Urinary bladder (tissue), 4 donors: ENCODE data around the gene INF2. TPM values are rescaled to one million over a fixed set of nuclear protein-coding genes. Genes with fewer than 3 reads are reported as not detected.

Experiments
- DNase-seq: peaks from one replicate; pipeline ENCODE4 v3.0.0-alpha.2; 2015; ENCODE audit errors: extremely low spot score
- H3K27ac ChIP-seq: one replicate; pipeline ENCODE4 v1.5.1; 2013; ENCODE audit warnings: low read depth, mild to moderate bottlenecking, moderate library complexity
- H3K36me3 ChIP-seq: one replicate; pipeline ENCODE4 v1.6.1; 2013; ENCODE audit warnings: mild to moderate bottlenecking, moderate library complexity; ENCODE audit not compliant: insufficient read depth
- H3K4me1 ChIP-seq: one replicate; pipeline ENCODE4 v1.6.1; 2013; ENCODE audit warnings: mild to moderate bottlenecking, moderate library complexity; ENCODE audit not compliant: insufficient read depth
- H3K4me3 ChIP-seq: one replicate; pipeline ENCODE4 v1.5.1; 2013; ENCODE audit warnings: low read depth, low read length
- WGBS: extraction: QIAGEN DNeasy Blood & Tissue Kit; methylation state at CpG from one replicate; pipeline ENCODE4 v1.1.7; 2013; 5-methylcytosine and 5-hydroxymethylcytosine counted together
- polyA plus RNA-seq: library from polyadenylated mRNA; stranded (reverse); fragments of 200-250 nt; gene quantifications from one replicate; pipeline ENCODE4 v1.2.3, GENCODE V29; 2013
- total RNA-seq: library from RNA; depleted of rRNA; stranded (reverse); fragments of >200 nt; gene quantifications from one replicate; pipeline ENCODE4 v1.2.3, GENCODE V29; 2014
- donor health status: healthy with polysubstance abuse.
- donor health status: healthy.

Gene INF2
- total and polyA plus RNA-seq, 2 donors = 20.6 to 54.2 TPM

GRCh38 chr14:104702106-104702505 is 12.7 kb downstream of the INF2 start:
- H3K36me3 ChIP-seq = peaks cover 3% of the 10 kb centered on the region
- no peaks in the 10 kb centered on the region for H3K4me1 ChIP-seq
- no peak overlapping the region for H3K4me3 ChIP-seq
- WGBS = 85% methylated on average over 12 of the region's 12 CpGs
- no peak for DNase-seq
- no peak overlapping the region for H3K27ac ChIP-seq

- peaks cover 3% of the 10 kb centered on the region for H3K36me3 ChIP-seq
- H3K4me1 ChIP-seq = no peaks in the 10 kb centered on the region
- DNase-seq = no peak
- H3K4me3 ChIP-seq = no peak overlapping the region
- H3K27ac ChIP-seq = no peak overlapping the region
- 76% methylated on average over 4 of the region's 4 CpGs for WGBS
Observed at GRCh38 chr14:104702673-104703072, 13.3 kb downstream of the INF2 start.

GRCh38 chr14:104703269-104703668 is 13.9 kb downstream of the INF2 start:
- peaks cover 3% of the 10 kb centered on the region for H3K36me3 ChIP-seq

GRCh38 chr14:104704252-104704651 is 14.8 kb downstream of the INF2 start:
- Histone ChIP-seq H3K36me3 (peaks cover 3% of the 10 kb centered on the region), H3K27ac (no peak overlapping the region), H3K4me1 (no peaks in the 10 kb centered on the region), H3K4me3 (no peak overlapping the region)
- 96% methylated on average over 22 of the region's 22 CpGs for WGBS
- no peak for DNase-seq

More at GRCh38 chr14:104703269-104703668, 13.9 kb downstream of the INF2 start:
- H3K4me3 ChIP-seq = no peak overlapping the region
- 95% methylated on average over 28 of the region's 28 CpGs for WGBS
- no peak overlapping the region for H3K27ac ChIP-seq
- H3K4me1 ChIP-seq = no peaks in the 10 kb centered on the region
- no peak for DNase-seq

- no peak for DNase-seq
- 92% methylated on average over 21 of the region's 21 CpGs for WGBS
Observed at GRCh38 chr14:104705340-104706047, 16.1 kb downstream of the INF2 start.

GRCh38 chr14:104706733-104707607 is 17.6 kb downstream of the INF2 start:
- 54% methylated on average over 28 of the region's 28 CpGs for WGBS
- DNase-seq = no peak
- Histone ChIP-seq H3K4me1 (no peaks in the 10 kb centered on the region), H3K27ac (no peak overlapping the region), H3K4me3 (no peak overlapping the region), H3K36me3 (peaks cover 3% of the 10 kb centered on the region)

More at GRCh38 chr14:104705340-104706047, 16.1 kb downstream of the INF2 start:
- Histone ChIP-seq H3K27ac (no peak overlapping the region), H3K4me3 (no peak overlapping the region), H3K4me1 (no peaks in the 10 kb centered on the region), H3K36me3 (peaks cover 3% of the 10 kb centered on the region)

GRCh38 chr14:104707608-104708595 is 18.5 kb downstream of the INF2 start:
- H3K4me1 ChIP-seq = no peaks in the 10 kb centered on the region
- WGBS = 56% methylated on average over 34 of the region's 34 CpGs
- H3K4me3 ChIP-seq = no peak overlapping the region
- H3K27ac ChIP-seq = no peak overlapping the region
- peaks cover 3% of the 10 kb centered on the region for H3K36me3 ChIP-seq
- no peak for DNase-seq

GRCh38 chr14:104708606-104709268 is 19.3 kb downstream of the INF2 start:
- 45% methylated on average over 20 of the region's 20 CpGs for WGBS
- Histone ChIP-seq H3K36me3 (no peaks in the 10 kb centered on the region), H3K4me3 (no peak overlapping the region), H3K27ac (no peak overlapping the region), H3K4me1 (no peaks in the 10 kb centered on the region)
- DNase-seq = no peak

- H3K4me1 ChIP-seq = no peaks in the 10 kb centered on the region
- H3K4me3 ChIP-seq = no peak overlapping the region
- DNase-seq = no peak
- H3K27ac ChIP-seq = no peak overlapping the region
- H3K36me3 ChIP-seq = peaks cover under 1% of the 10 kb centered on the region
- 69% methylated on average over 18 of the region's 18 CpGs for WGBS
Observed at GRCh38 chr14:104709387-104710039, 20.1 kb downstream of the INF2 start.

GRCh38 chr14:104710071-104710735 is 20.8 kb downstream of the INF2 start:
- H3K27ac ChIP-seq = no peak overlapping the region
- peaks cover 2% of the 10 kb centered on the region for H3K36me3 ChIP-seq
- 87% methylated on average over 34 of the region's 34 CpGs for WGBS
- no peaks in the 10 kb centered on the region for H3K4me1 ChIP-seq
- no peak for DNase-seq
- H3K4me3 ChIP-seq = no peak overlapping the region

- DNase-seq = no peak
- WGBS = 90% methylated on average over 40 of the region's 40 CpGs
- peaks cover 4% of the 10 kb centered on the region for H3K36me3 ChIP-seq
Observed at GRCh38 chr14:104712881-104713734, 23.7 kb downstream of the INF2 start.

More at GRCh38 chr14:104712881-104713734, 23.7 kb downstream of the INF2 start:
- no peak overlapping the region for H3K27ac ChIP-seq
- H3K4me3 ChIP-seq = no peak overlapping the region
- H3K4me1 ChIP-seq = no peaks in the 10 kb centered on the region
